Right renal cortex interstitium (tissue), 3 donors: ENCODE results near the gene SYCP1. TPM values are rescaled to one million over a fixed set of nuclear protein-coding genes. Genes with fewer than 3 reads are reported as not detected.
"Not testable (repeated sequence)": the region's sequence is repeated elsewhere in the genome, so short reads cannot be mapped to it uniquely, and the experiment has no call there.

Source experiments
- DNase-seq, 3 donors: peaks; one replicate each; pipeline ENCODE4 v3.0.0-alpha.2; 2013; ENCODE audit warnings: low read depth in 3 of 3, low spot score in 2 of 3
- polyA plus RNA-seq, 3 donors: library from polyadenylated mRNA; unstranded; fragments of 120-200 nt; gene quantifications; one replicate each; pipeline ENCODE4 v1.2.1, GENCODE V29; 2013; ENCODE audit not compliant: insufficient read length in 3 of 3

The SYCP1 gene
- polyA plus RNA-seq, 3 donors, result 0.15 to 0.28 (median 0.21) TPM

GRCh38 chr1:114976891-114977290, 122.2 kb downstream of the SYCP1 start:
- DNase-seq, result no peak

- DNase-seq, result peak; percentile 25 to 36 (median 32)
Observed at GRCh38 chr1:114979278-114979891, 124.7 kb downstream of the SYCP1 start.

GRCh38 chr1:114982251-114982650, 127.6 kb downstream of the SYCP1 start:
- DNase-seq, result no peak

- DNase-seq, result no peak
Observed at GRCh38 chr1:114986286-114986685, 131.6 kb downstream of the SYCP1 start.

GRCh38 chr1:114988095-114988494, 133.4 kb downstream of the SYCP1 start:
- no peak for DNase-seq

GRCh38 chr1:114997510-114998289, 143.0 kb downstream of the SYCP1 start:
- DNase-seq, result no peak

GRCh38 chr1:115006191-115006590, 151.5 kb downstream of the SYCP1 start:
- DNase-seq, result no peak

- DNase-seq, result no peak
Observed at GRCh38 chr1:115012006-115012405, 157.3 kb downstream of the SYCP1 start.

- DNase-seq, result no peak
Observed at GRCh38 chr1:115012434-115012833, 157.8 kb downstream of the SYCP1 start.

GRCh38 chr1:115013792-115014191, 159.1 kb downstream of the SYCP1 start:
- DNase-seq, result no peak

- not testable (repeated sequence) for DNase-seq
Observed at GRCh38 chr1:115019549-115019948, 164.9 kb downstream of the SYCP1 start.

- DNase-seq, result no peak
Observed at GRCh38 chr1:115021145-115021544, 166.5 kb downstream of the SYCP1 start.

- no peak for DNase-seq
Observed at GRCh38 chr1:115023593-115023992, 168.9 kb downstream of the SYCP1 start.

GRCh38 chr1:115029526-115029925, 174.9 kb downstream of the SYCP1 start, which contains the start of gene TSHB:
Gene TSHB, plus strand, starts transcription at chr1:115029826. Its CDS starts 3,537 bp downstream, at chr1:115033363.
- no peak for DNase-seq

- no peak for DNase-seq
Observed at GRCh38 chr1:115031595-115031994, 176.9 kb downstream of the SYCP1 start.

GRCh38 chr1:115035652-115036051, 181.0 kb downstream of the SYCP1 start:
- DNase-seq, result no peak

GRCh38 chr1:115036814-115037507, 182.3 kb downstream of the SYCP1 start:
- no peak for DNase-seq

GRCh38 chr1:115040501-115040900, 185.8 kb downstream of the SYCP1 start:
- no peak for DNase-seq

- DNase-seq, result no peak
Observed at GRCh38 chr1:115041654-115042053, 187.0 kb downstream of the SYCP1 start.
